ENCODE measurements around the gene GREB1L. TPM values are rescaled to one million over a fixed set of nuclear protein-coding genes. Genes with fewer than 3 reads are reported as not detected.

Gene GREB1L
- total and polyA plus RNA-seq, 9 of the 15 experiments (the other 6 are each of a cell fraction or from before 2014, with no cell fraction given), result 0.03 TPM; not detected in 8

GRCh38 chr18:21303895-21304294, 61.9 kb downstream of the GREB1L start:
- TF ChIP-seq ATF1 (CRISPR knock-in tag; IDR thresholded peaks at IDR 0.05) (no peak), ATF1 (tag; IDR thresholded peaks at IDR 0.05) (no peak), PHF21A (IDR thresholded peaks at IDR 0.05; ENCODE audit: borderline replicate concordance, low read depth) (no peak), SIN3B (IDR thresholded peaks at IDR 0.05; ENCODE audit: low read depth) (no peak), ZNF695 (CRISPR knock-in tag; IDR thresholded peaks at IDR 0.05) (no peak), HDAC2 (IDR thresholded peaks at IDR 0.05) (no peak), ZEB2 (IDR thresholded peaks at IDR 0.05) (no peak), FOSL1 (tag; conservative IDR thresholded peaks at IDR 0.05) (no peak), TARDBP (IDR thresholded peaks at IDR 0.05) (no peak), TSC22D4 (tag; IDR thresholded peaks at IDR 0.05) (no peak), ZKSCAN3 (CRISPR knock-in tag; IDR thresholded peaks at IDR 0.05) (no peak), YBX1 (IDR thresholded peaks at IDR 0.05) (no peak), ZBTB7A (IDR thresholded peaks at IDR 0.05; ENCODE audit: borderline replicate concordance, control insufficient read depth, low read depth, low read length) (no peak), ZNF644 (tag; IDR thresholded peaks at IDR 0.05; ENCODE audit: low read depth) (no peak), ZKSCAN8 (CRISPR knock-in tag; IDR thresholded peaks at IDR 0.05) (no peak)
- TF ChIP-seq, protein P1, sequence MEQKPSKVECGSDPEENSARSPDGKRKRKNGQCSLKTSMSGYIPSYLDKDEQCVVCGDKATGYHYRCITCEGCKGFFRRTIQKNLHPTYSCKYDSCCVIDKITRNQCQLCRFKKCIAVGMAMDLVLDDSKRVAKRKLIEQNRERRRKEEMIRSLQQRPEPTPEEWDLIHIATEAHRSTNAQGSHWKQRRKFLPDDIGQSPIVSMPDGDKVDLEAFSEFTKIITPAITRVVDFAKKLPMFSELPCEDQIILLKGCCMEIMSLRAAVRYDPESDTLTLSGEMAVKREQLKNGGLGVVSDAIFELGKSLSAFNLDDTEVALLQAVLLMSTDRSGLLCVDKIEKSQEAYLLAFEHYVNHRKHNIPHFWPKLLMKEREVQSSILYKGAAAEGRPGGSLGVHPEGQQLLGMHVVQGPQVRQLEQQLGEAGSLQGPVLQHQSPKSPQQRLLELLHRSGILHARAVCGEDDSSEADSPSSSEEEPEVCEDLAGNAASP (IDR thresholded peaks at IDR 0.05), result no peak
- TF ChIP-seq, protein P2, sequence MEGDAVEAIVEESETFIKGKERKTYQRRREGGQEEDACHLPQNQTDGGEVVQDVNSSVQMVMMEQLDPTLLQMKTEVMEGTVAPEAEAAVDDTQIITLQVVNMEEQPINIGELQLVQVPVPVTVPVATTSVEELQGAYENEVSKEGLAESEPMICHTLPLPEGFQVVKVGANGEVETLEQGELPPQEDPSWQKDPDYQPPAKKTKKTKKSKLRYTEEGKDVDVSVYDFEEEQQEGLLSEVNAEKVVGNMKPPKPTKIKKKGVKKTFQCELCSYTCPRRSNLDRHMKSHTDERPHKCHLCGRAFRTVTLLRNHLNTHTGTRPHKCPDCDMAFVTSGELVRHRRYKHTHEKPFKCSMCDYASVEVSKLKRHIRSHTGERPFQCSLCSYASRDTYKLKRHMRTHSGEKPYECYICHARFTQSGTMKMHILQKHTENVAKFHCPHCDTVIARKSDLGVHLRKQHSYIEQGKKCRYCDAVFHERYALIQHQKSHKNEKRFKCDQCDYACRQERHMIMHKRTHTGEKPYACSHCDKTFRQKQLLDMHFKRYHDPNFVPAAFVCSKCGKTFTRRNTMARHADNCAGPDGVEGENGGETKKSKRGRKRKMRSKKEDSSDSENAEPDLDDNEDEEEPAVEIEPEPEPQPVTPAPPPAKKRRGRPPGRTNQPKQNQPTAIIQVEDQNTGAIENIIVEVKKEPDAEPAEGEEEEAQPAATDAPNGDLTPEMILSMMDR (IDR thresholded peaks at IDR 0.05 in 2 of 3, conservative IDR thresholded peaks at IDR 0.05 in 1 of 3; ENCODE audit: insufficient read depth in 2 of 3, low read depth in 1 of 3, low read length in 3 of 3), result no peak
- TF ChIP-seq, protein P3, sequence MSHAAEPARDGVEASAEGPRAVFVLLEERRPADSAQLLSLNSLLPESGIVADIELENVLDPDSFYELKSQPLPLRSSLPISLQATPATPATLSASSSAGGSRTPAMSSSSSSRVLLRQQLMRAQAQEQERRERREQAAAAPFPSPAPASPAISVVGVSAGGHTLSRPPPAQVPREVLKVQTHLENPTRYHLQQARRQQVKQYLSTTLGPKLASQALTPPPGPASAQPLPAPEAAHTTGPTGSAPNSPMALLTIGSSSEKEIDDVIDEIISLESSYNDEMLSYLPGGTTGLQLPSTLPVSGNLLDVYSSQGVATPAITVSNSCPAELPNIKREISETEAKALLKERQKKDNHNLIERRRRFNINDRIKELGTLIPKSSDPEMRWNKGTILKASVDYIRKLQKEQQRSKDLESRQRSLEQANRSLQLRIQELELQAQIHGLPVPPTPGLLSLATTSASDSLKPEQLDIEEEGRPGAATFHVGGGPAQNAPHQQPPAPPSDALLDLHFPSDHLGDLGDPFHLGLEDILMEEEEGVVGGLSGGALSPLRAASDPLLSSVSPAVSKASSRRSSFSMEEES (CRISPR knock-in tag; IDR thresholded peaks at IDR 0.05), result no peak
- TF ChIP-seq, protein P4, sequence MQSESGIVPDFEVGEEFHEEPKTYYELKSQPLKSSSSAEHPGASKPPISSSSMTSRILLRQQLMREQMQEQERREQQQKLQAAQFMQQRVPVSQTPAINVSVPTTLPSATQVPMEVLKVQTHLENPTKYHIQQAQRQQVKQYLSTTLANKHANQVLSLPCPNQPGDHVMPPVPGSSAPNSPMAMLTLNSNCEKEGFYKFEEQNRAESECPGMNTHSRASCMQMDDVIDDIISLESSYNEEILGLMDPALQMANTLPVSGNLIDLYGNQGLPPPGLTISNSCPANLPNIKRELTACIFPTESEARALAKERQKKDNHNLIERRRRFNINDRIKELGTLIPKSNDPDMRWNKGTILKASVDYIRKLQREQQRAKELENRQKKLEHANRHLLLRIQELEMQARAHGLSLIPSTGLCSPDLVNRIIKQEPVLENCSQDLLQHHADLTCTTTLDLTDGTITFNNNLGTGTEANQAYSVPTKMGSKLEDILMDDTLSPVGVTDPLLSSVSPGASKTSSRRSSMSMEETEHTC (IDR thresholded peaks at IDR 0.05), result no peak
- no peaks in the 10 kb centered on the region for H3K4me1 ChIP-seq (replicated peaks in 1 of 2; ENCODE audit: control insufficient read depth in 2 of 2, insufficient read depth in 2 of 2, low read length in 2 of 2)
- FAIRE-seq, result no peak

More at GRCh38 chr18:21303895-21304294, 61.9 kb downstream of the GREB1L start:
- Histone ChIP-seq H3K27me3 (ENCODE audit: control insufficient read depth in 2 of 2, insufficient read depth in 2 of 2, low read length in 2 of 2) (no peaks in the 10 kb centered on the region), H2AFZ (ENCODE audit: low read depth, low read length) (no peak overlapping the region), H3K9me1 (ENCODE audit: control insufficient read depth, insufficient read depth, low read length) (no peaks in the 10 kb centered on the region), H4K20me1 (replicated peaks; ENCODE audit: control insufficient read depth, insufficient read depth, low read length) (no peaks in the 10 kb centered on the region), H3K9me3 (replicated peaks; ENCODE audit: control insufficient read depth, insufficient read depth, low read depth, low read length) (no peaks in the 10 kb centered on the region), H3K9ac (ENCODE audit: insufficient read depth in 1 of 2, low read depth in 2 of 2, low read length in 2 of 2) (no peak overlapping the region), H3K27ac (ENCODE audit: extremely low read depth, low read depth, low read length) (no peak overlapping the region), H3K79me2 (ENCODE audit: control insufficient read depth, insufficient read depth, low read length) (no peaks in the 10 kb centered on the region), H3K4me3 (no peak overlapping the region), H3K4me2 (ENCODE audit: insufficient read depth, low read length) (no peak overlapping the region), H3K36me3 (ENCODE audit: control insufficient read depth, insufficient read depth, low read length) (no peaks in the 10 kb centered on the region)
- ATAC-seq (no peak), DNase-seq (ENCODE audit: extremely low read depth in 1 of 4, low spot score in 3 of 4) (no peak)
- POLR2A ChIA-PET, result no interaction called here
- BruUV-seq (replicated peaks), result no TSS peak
- CTCF ChIA-PET (ENCODE audit: low intra/inter-chr PET ratio), result no interaction called here
- in situ Hi-C loops (cut with MboI), result no loop called here
- WGBS (ENCODE audit: insufficient coverage, low coverage, missing lambda C conversion rate), result 0% methylated on average over 2 of the region's 2 CpGs
- intact Hi-C loops (cut with micrococcal nuclease), result no loop called here
